Neural progenitor cell (in vitro differentiated cells): ENCODE data around the gene FBXL19. TPM values are rescaled to one million over a fixed set of nuclear protein-coding genes. Genes with fewer than 3 reads are reported as not detected.

ENCODE experiments used
- DNase-seq: peaks from one replicate; pipeline ENCODE4 v3.0.0-alpha.2; 2016; ENCODE audit warnings: low spot score
- H2AFZ ChIP-seq: fragments of 200-600 bp; sonication (generic); replicated peaks from 2 replicates; pipeline ENCODE4 v1.6.1; 2016; ENCODE audit warnings: antibody characterized with exemption
- H3F3A ChIP-seq: fragments of 200-600 bp; sonication (generic); 2 replicates; pipeline ENCODE4 v1.6.1; 2016; ENCODE audit warnings: antibody characterized with exemption, low read depth
- H3K27ac ChIP-seq: fragments of 200-600 bp; sonication (generic); 2 replicates; pipeline ENCODE4 v1.5.1; 2016; ENCODE audit warnings: mild to moderate bottlenecking
- H3K27me3 ChIP-seq: fragments of 200-600 bp; sonication (generic); 2 replicates; pipeline ENCODE4 v1.6.1; 2016; ENCODE audit warnings: mild to moderate bottlenecking, moderate library complexity
- H3K36me3 ChIP-seq: fragments of 200-600 bp; sonication (generic); 2 replicates; pipeline ENCODE4 v1.5.1; 2016
- H3K4me1 ChIP-seq: fragments of 200-600 bp; sonication (generic); 2 replicates; pipeline ENCODE4 v1.6.1; 2016; ENCODE audit warnings: mixed run types
- H3K4me2 ChIP-seq: fragments of 200-600 bp; sonication (generic); 2 replicates; pipeline ENCODE4 v1.6.1; 2016
- H3K4me3 ChIP-seq: fragments of 200-600 bp; sonication (generic); 2 replicates; pipeline ENCODE4 v1.5.1; 2016
- H3K79me2 ChIP-seq: fragments of 200-600 bp; sonication (generic); 2 replicates; pipeline ENCODE4 v1.6.1; 2016; ENCODE audit warnings: low read depth
- H3K9ac ChIP-seq: fragments of 200-600 bp; sonication (generic); 2 replicates; pipeline ENCODE4 v1.6.1; 2016
- H3K9me3 ChIP-seq: fragments of 200-600 bp; sonication (generic); 2 replicates; pipeline ENCODE4 v1.5.1; 2016; ENCODE audit warnings: low read depth
- H4K20me1 ChIP-seq: fragments of 200-600 bp; sonication (generic); 2 replicates; pipeline ENCODE4 v1.6.1; 2016; ENCODE audit warnings: low read depth
- H3K27ac Mint-ChIP-seq: 3 replicates; pipeline ENCODE4 v1.8.0; 2021; ENCODE audit warnings: mixed read lengths
- H3K27me3 Mint-ChIP-seq: 2 replicates; pipeline ENCODE4 v1.8.0; 2022; ENCODE audit warnings: low read depth, mild to moderate bottlenecking, inconsistent platforms, moderate library complexity, mixed read lengths; ENCODE audit not compliant: insufficient read depth
- H3K36me3 Mint-ChIP-seq: 3 replicates; pipeline ENCODE4 v1.8.0; 2021; ENCODE audit warnings: mixed read lengths
- H3K4me1 Mint-ChIP-seq: 3 replicates; pipeline ENCODE4 v1.8.0; 2021; ENCODE audit warnings: mixed read lengths
- H3K4me3 Mint-ChIP-seq: 3 replicates; pipeline ENCODE4 v1.8.0; 2021; ENCODE audit warnings: mild to moderate bottlenecking, moderate library complexity, mixed read lengths
- H3K9me3 Mint-ChIP-seq: 3 replicates; pipeline ENCODE4 v1.8.0; 2020; ENCODE audit warnings: mixed read lengths
- CTCF ChIP-seq: fragments of 200-600 bp; sonication (generic); IDR thresholded peaks from 2 replicates; pipeline ENCODE4 v1.5.1; 2017; ENCODE audit warnings: antibody characterized with exemption, mild to moderate bottlenecking
- EZH2 ChIP-seq: fragments of 200-600 bp; sonication (generic); IDR thresholded peaks from 2 replicates; pipeline ENCODE4 v1.6.1; 2017; ENCODE audit warnings: antibody characterized with exemption, mild to moderate bottlenecking, moderate library complexity
- EZH2phosphoT487 ChIP-seq: fragments of 200-600 bp; sonication (generic); IDR thresholded peaks from 2 replicates; pipeline ENCODE4 v1.6.1; 2017; ENCODE audit warnings: antibody characterized with exemption
- total RNA-seq: library from RNA; depleted of rRNA; stranded (reverse); fragments of >200 nt; gene quantifications from 2 replicates; pipeline ENCODE4 v1.2.3, GENCODE V29; 2015; ENCODE audit warnings: low replicate concordance

FBXL19 gene
- total RNA-seq, 1 donor from 2014 or later: 9.2 TPM

- Histone ChIP-seq H3K4me3 (no peak overlapping the region), H3K27me3 (no peaks in the 10 kb centered on the region), H3K27ac (no peak overlapping the region), H3K79me2 (no peaks in the 10 kb centered on the region), H3K4me1 (no peaks in the 10 kb centered on the region), H3K9me3 (no peaks in the 10 kb centered on the region), H4K20me1 (peaks cover 8% of the 10 kb centered on the region), H3F3A (peaks cover 10% of the 10 kb centered on the region), H3K36me3 (no peaks in the 10 kb centered on the region), H2AFZ (no peak overlapping the region), H3K4me2 (no peak overlapping the region), H3K9ac (no peak overlapping the region)
- H3K9me3 Mint-ChIP-seq: no peaks in the 10 kb centered on the region
- no peak overlapping the region for H3K4me3 Mint-ChIP-seq
- no peak overlapping the region for H3K27ac Mint-ChIP-seq
- no peaks in the 10 kb centered on the region for H3K4me1 Mint-ChIP-seq
- TF ChIP-seq CTCF: no peak
- no peak for TF ChIP-seq EZH2phosphoT487
- no peak for DNase-seq
- peaks cover 14% of the 10 kb centered on the region for H3K36me3 Mint-ChIP-seq
- H3K27me3 Mint-ChIP-seq: peaks cover 11% of the 10 kb centered on the region
Observed at GRCh38 chr16:30983289-30983889, 60.0 kb downstream of the FBXL19 start.

- H3K36me3 Mint-ChIP-seq: peaks cover 10% of the 10 kb centered on the region
- Histone ChIP-seq H3K36me3 (no peaks in the 10 kb centered on the region), H3K9me3 (no peaks in the 10 kb centered on the region), H4K20me1 (peaks cover 4% of the 10 kb centered on the region), H3K4me1 (no peaks in the 10 kb centered on the region), H3K4me2 (no peak overlapping the region), H3F3A (peaks cover 10% of the 10 kb centered on the region), H3K27ac (no peak overlapping the region), H3K9ac (no peak overlapping the region), H2AFZ (no peak overlapping the region), H3K27me3 (no peaks in the 10 kb centered on the region), H3K79me2 (no peaks in the 10 kb centered on the region), H3K4me3 (no peak overlapping the region)
- no peak for DNase-seq
- no peak overlapping the region for H3K27ac Mint-ChIP-seq
- no peaks in the 10 kb centered on the region for H3K4me1 Mint-ChIP-seq
- TF ChIP-seq EZH2 (no peak), CTCF (no peak), EZH2phosphoT487 (no peak)
- peak overlapping the region; percentile 35 for H3K4me3 Mint-ChIP-seq
- H3K9me3 Mint-ChIP-seq: no peaks in the 10 kb centered on the region
- H3K27me3 Mint-ChIP-seq: peaks cover 11% of the 10 kb centered on the region
Observed at GRCh38 chr16:30983898-30984610, 60.7 kb downstream of the FBXL19 start.

GRCh38 chr16:30984669-30985400 lies 61.5 kb downstream of the FBXL19 start, which contains the start of gene HSD3B7:
HSD3B7 (plus strand) TSS chr16:30985207; CDS start chr16:30985659, 452 bp downstream.
- Histone ChIP-seq H3K27me3 (no peaks in the 10 kb centered on the region), H3K9ac (no peak within 1 kb of the TSS), H3K27ac (no peak within 1 kb of the TSS), H3K9me3 (no peaks in the 10 kb centered on the region), H2AFZ (no peak within 1 kb of the TSS), H4K20me1 (peaks cover 4% of the 10 kb centered on the region), H3F3A (peaks cover 10% of the 10 kb centered on the region), H3K4me2 (peak within 1 kb of the TSS; percentile 75), H3K36me3 (no peaks in the 10 kb centered on the region), H3K79me2 (no peaks in the 10 kb centered on the region), H3K4me3 (peak within 1 kb of the TSS; percentile 33), H3K4me1 (no peaks in the 10 kb centered on the region)
- Mint-ChIP-seq H3K4me1 (no peaks in the 10 kb centered on the region), H3K9me3 (no peaks in the 10 kb centered on the region), H3K27ac (peak within 1 kb of the TSS; percentile 63), H3K36me3 (peaks cover 10% of the 10 kb centered on the region), H3K27me3 (peaks cover 11% of the 10 kb centered on the region), H3K4me3 (peak within 1 kb of the TSS; percentile 35)
- peak; percentile 90 for DNase-seq
- TF ChIP-seq CTCF (peak; percentile 85), EZH2phosphoT487 (no peak)
